Heart left ventricle (tissue), 16 donors: ENCODE measurements around the gene NKAIN2. TPM values are rescaled to one million over a fixed set of nuclear protein-coding genes. Genes with fewer than 3 reads are reported as not detected.

ENCODE experiments used
- ATAC-seq, 4 donors: fragments of 200-7000 bp; cut with Tn5 transposase; one replicate each; pipeline ENCODE4 v1.9.1; 2020 to 2022; ENCODE audit warnings: moderate library complexity in 4 of 4, mild to moderate bottlenecking in 3 of 4, moderate number of reproducible peaks in 1 of 4
- DNase-seq, 5 donors: peaks; one replicate each; pipeline ENCODE4 v3.0.0-alpha.2; 2020
- H3K27ac ChIP-seq, 12 donors: fragments of 200-600 bp; sonication (generic) in 4 of 12; one replicate each; pipeline versions ENCODE4 v1.5.0 to v1.8.0; 2016 to 2022; ENCODE audit warnings: mild to moderate bottlenecking in 2 of 12
- H3K27me3 ChIP-seq, 9 donors: fragments of 200-600 bp; sonication (generic) in 2 of 9; one replicate each; pipeline versions ENCODE4 v1.5.1 to v1.8.0; 2016 to 2022; ENCODE audit warnings: mild to moderate bottlenecking in 3 of 9
- H3K36me3 ChIP-seq, 9 donors: fragments of 200-600 bp; sonication (generic) in 2 of 9; one replicate each; pipeline versions ENCODE4 v1.5.0 to v1.8.0; 2018 to 2022; ENCODE audit warnings: mild to moderate bottlenecking in 2 of 9
- H3K4me1 ChIP-seq, 12 donors: fragments of 200-600 bp; sonication (generic) in 4 of 12; one replicate each; pipeline versions ENCODE4 v1.5.0 to v1.8.0; 2016 to 2022; ENCODE audit warnings: mild to moderate bottlenecking in 3 of 12
- H3K4me3 ChIP-seq, 12 donors: fragments of 200-600 bp; sonication (generic) in 4 of 12; one replicate each; pipeline versions ENCODE4 v1.5.0 to v1.8.0; 2017 to 2022; ENCODE audit warnings: mild to moderate bottlenecking in 9 of 12, moderate library complexity in 4 of 12
- H3K9me3 ChIP-seq, 12 donors: fragments of 200-600 bp; sonication (generic) in 4 of 12; one replicate each; pipeline versions ENCODE4 v1.5.0 to v1.8.0; 2016 to 2022; ENCODE audit warnings: mild to moderate bottlenecking in 1 of 12
- POLR2A ChIP-seq, 2 donors: fragments of 450-650 bp; IDR thresholded peaks; one replicate each; pipeline ENCODE4 v1.6.1; 2017; ENCODE audit warnings: antibody characterized with exemption in 2 of 2, mild to moderate bottlenecking in 2 of 2, moderate library complexity in 2 of 2
- WGBS, 4 donors: extraction: QIAGEN DNeasy Blood & Tissue Kit in 2 of 4; methylation state at CpG; one replicate each; pipeline versions ENCODE4 v1.1.5 to v1.1.7; 2013 to 2018; 5-methylcytosine and 5-hydroxymethylcytosine counted together
- intact Hi-C, 10 donors: fragments of 100-400 bp; cut with DNase I; formaldehyde crosslinking; loops; one replicate each; pipeline versions ENCODE4 v1.11.1 to v1.14.2; 2022
- polyA plus RNA-seq, 2 donors: library from polyadenylated mRNA; stranded (reverse); fragments of 200-250 nt; gene quantifications; one replicate each; pipeline ENCODE4 v1.2.3, GENCODE V29; 2013
- total RNA-seq, 9 donors: library from RNA; depleted of rRNA in 2 of 9; stranded (reverse); fragments of >200 nt in 2 of 9; fragmentation: NEBNext Ultra II Directional in 3 of 9; extraction: Animal tissue kit (Norgen Biotek cat#: 25700) in 3 of 9; gene quantifications; one replicate each; pipeline versions ENCODE4 v1.1.0 to v1.2.4, GENCODE V29; 2016 to 2023
- TF ChIP-seq, protein P1 (sequence below), 12 donors: fragments of 200-600 bp; sonication (generic) in 4 of 12; IDR thresholded peaks; one replicate each; pipeline versions ENCODE4 v1.5.0 to v1.8.0; 2018 to 2022; ENCODE audit warnings: antibody characterized with exemption in 12 of 12, mild to moderate bottlenecking in 5 of 12
- donor health status: ischemic (EF 13 %, LVEDD 7.1; RV severe dilation, severe dysfunction).
- donor health status: healthy with polysubstance abuse.
- donor health status: DM: no; HTN: yes; CAD: no.
- donor health status: DM: no; HTN: no; CAD: no.
- donor health status: ischemic (EF 25% LVEDD 6.9; RV normal size, moderate dysfunction).
- donor health status: ischemic (EF 25% LVEDD 5.7; RV mildly dilated, moderate dysfunction).
- donor health status: healthy.
- donor health status: DM: yes; HTN: yes; CAD: no.
- donor health status: ischemic (EF 35%, LVEDD 5.7; RV mildly dilated, moderate dysfunction).
- donor health status: nonischemic (EF 11% LVEDD 7.7; RV severe dilation, severe dysfunction).
- donor health status: DM: yes; HTN: yes; CAD: no.
- donor health status: PGD.
- donor health status: ischemic (EF 29% LVEDD 5.4; RV normal size, mild dysfunction).
- donor health status: nonischemic (EF 23%, LVEDD 6.1; RV moderate dilation, normal function).

NKAIN2 gene
- total and polyA plus RNA-seq, 11 donors, result 0.19 to 0.83 (median 0.33) TPM; not detected in 2

DNA sequence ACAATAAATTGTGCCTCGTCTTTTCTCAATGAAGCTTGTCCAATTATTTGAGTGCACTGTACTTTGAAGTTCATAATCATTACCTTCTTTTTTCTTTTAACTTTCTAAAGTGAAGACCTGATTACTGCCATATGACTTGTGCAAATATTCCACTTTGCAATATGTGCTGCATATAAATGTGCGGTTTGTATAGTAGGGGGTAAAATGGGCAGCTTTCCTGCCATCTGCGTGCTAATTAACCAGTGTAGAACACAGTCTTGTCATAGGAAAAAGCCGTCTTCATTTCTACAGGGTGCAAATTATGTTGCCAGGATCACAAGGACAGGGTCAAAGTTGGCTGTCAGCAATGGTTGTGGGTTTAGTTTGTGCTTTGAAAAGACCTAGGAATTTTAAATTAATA, 397.0 kb downstream of the NKAIN2 start:
- WGBS, 4 donors, result 88 to 91% (median 89%) methylated on average over 4 of the region's 4 CpGs
- H3K36me3 ChIP-seq, result no peaks in the 10 kb centered on the region
- H3K27me3 ChIP-seq, result no peaks in the 10 kb centered on the region
- H3K27ac ChIP-seq, result no peak overlapping the region
- no peak for ATAC-seq
- H3K4me3 ChIP-seq, result no peak overlapping the region
- TF ChIP-seq, protein P1, sequence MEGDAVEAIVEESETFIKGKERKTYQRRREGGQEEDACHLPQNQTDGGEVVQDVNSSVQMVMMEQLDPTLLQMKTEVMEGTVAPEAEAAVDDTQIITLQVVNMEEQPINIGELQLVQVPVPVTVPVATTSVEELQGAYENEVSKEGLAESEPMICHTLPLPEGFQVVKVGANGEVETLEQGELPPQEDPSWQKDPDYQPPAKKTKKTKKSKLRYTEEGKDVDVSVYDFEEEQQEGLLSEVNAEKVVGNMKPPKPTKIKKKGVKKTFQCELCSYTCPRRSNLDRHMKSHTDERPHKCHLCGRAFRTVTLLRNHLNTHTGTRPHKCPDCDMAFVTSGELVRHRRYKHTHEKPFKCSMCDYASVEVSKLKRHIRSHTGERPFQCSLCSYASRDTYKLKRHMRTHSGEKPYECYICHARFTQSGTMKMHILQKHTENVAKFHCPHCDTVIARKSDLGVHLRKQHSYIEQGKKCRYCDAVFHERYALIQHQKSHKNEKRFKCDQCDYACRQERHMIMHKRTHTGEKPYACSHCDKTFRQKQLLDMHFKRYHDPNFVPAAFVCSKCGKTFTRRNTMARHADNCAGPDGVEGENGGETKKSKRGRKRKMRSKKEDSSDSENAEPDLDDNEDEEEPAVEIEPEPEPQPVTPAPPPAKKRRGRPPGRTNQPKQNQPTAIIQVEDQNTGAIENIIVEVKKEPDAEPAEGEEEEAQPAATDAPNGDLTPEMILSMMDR (IDR thresholded peaks at IDR 0.05), result no peak
- no peak for TF ChIP-seq POLR2A (IDR thresholded peaks at IDR 0.05)
- H3K4me1 ChIP-seq, result no peaks in the 10 kb centered on the region
- no peak for DNase-seq
- intact Hi-C loops, result no loop called here
- H3K9me3 ChIP-seq, result no peaks in the 10 kb centered on the region

DNA sequence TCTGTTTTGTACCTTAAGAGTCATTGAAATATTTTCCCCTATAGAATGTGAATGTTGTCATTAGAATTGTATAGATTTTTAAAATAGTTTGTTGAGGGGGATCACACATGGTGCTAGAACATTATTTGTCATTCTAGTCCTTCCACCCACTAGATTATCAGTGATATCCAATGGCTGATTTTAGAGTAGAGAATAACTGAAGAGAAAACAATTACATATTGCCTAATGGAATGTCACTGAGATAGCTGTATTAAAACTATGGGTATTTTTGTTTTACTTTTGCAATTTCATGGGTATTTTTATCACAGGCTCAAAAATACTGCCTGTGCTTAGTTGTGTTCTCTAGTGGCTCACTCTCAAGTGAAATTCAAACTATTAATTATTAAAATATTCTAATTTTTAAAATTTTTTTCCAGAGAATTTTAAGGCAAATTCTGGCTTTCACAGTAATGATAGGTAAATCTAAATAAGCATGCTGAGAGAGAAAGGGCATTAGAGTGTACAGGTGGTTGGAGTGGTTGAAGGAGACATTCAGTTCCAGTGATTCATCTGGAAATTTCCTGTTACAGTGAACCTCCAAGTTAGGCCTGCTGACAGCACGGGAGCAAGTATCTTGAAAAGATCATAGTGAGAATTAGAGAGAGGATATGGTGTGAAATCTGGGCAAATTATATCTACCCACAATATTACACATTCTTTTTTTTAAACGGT, 399.6 kb downstream of the NKAIN2 start:
- no peak overlapping the region for H3K4me3 ChIP-seq
- ATAC-seq (no peak), DNase-seq (no peak)
- intact Hi-C loops, result no loop called here
- WGBS, 4 donors, result 50 to 68% (median 55%) methylated on average over 2 of the region's 2 CpGs
- no peaks in the 10 kb centered on the region for H3K27me3 ChIP-seq
- no peak overlapping the region for H3K27ac ChIP-seq
- H3K9me3 ChIP-seq, result no peaks in the 10 kb centered on the region
- TF ChIP-seq POLR2A (IDR thresholded peaks at IDR 0.05), result no peak
- TF ChIP-seq, protein P1 (IDR thresholded peaks at IDR 0.05), result no peak
- no peaks in the 10 kb centered on the region for H3K4me1 ChIP-seq
- H3K36me3 ChIP-seq, result no peaks in the 10 kb centered on the region

DNA sequence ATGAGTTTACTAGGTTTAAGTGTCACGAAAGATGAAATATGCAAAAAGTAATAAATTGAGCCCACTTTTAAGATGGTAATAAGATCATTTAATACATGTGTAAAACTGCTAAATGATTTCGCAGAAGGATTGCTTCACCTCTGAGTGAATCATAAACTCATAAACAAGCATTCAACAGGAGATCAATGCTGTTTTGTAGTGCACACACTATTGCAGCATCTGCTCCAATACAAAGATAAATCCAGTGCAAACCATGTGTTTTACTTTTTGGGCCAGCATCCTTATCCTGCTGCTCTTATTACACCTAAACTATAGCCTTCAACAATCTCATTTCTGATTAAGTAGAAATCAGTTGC, 400.1 kb downstream of the NKAIN2 start:
- Histone ChIP-seq H3K27me3 (no peaks in the 10 kb centered on the region), H3K4me1 (no peaks in the 10 kb centered on the region), H3K4me3 (no peak overlapping the region), H3K36me3 (no peaks in the 10 kb centered on the region), H3K9me3 (no peaks in the 10 kb centered on the region), H3K27ac (no peak overlapping the region)
- ATAC-seq (no peak), DNase-seq (no peak)
- intact Hi-C loops, result no loop called here
- WGBS, 4 donors, result 42 to 87% (median 54%) methylated on average over 2 of the region's 2 CpGs
- no peak for TF ChIP-seq POLR2A (IDR thresholded peaks at IDR 0.05)
- TF ChIP-seq, protein P1 (IDR thresholded peaks at IDR 0.05), result no peak

DNA sequence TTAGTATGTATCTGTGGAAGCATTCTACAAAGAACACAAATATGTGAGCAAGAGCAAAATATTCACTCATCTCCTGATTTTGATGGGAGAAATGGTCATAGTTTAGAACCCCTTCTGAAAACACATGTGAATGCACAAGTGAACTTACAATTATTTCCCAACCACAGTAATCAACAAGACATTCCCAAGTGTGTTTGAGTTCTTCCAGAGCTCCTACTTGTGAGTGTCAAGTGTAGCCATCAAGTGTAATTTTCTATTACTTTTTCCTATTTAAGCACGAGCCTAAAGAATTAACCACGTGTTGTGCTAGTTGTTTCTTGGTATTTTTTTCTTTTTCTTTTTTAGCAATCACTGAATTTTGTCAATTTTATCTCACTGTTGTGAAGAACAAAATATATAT, 402.3 kb downstream of the NKAIN2 start:
- no peaks in the 10 kb centered on the region for H3K36me3 ChIP-seq
- H3K4me3 ChIP-seq, result no peak overlapping the region
- no peaks in the 10 kb centered on the region for H3K4me1 ChIP-seq
- H3K27ac ChIP-seq, result no peak overlapping the region
- ATAC-seq, result no peak
- H3K27me3 ChIP-seq, result no peaks in the 10 kb centered on the region
- intact Hi-C loops, result no loop called here
- peaks cover 0 to 8% (median 0%) of the 10 kb centered on the region in 12 donors for H3K9me3 ChIP-seq
- no peak for TF ChIP-seq POLR2A (IDR thresholded peaks at IDR 0.05)
- TF ChIP-seq, protein P1 (IDR thresholded peaks at IDR 0.05), result no peak
- 21 to 39% (median 27%) methylated on average over 2 of the region's 2 CpGs for WGBS, 4 donors
- DNase-seq, result no peak
